Cardiac fibroblast (primary cell): ENCODE measurements around the gene NME3.

Experiments used
- DNase-seq, 2 donors: peaks; one replicate each; pipeline versions ENCODE4 v3.0.0 to v3.0.0-alpha.2; 2010; ENCODE audit warnings: low read depth in 2 of 2
- H3K4me3 ChIP-seq, 2 donors: replicated peaks in 1 of 2; 1 replicate in 1 of 2; 2 replicates in 1 of 2; pipeline ENCODE4 v1.5.1; 2011; ENCODE audit warnings: low read depth in 2 of 2, low read length in 2 of 2, mild to moderate bottlenecking in 2 of 2, moderate library complexity in 1 of 2
- CTCF ChIP-seq: IDR thresholded peaks from one replicate; pipeline ENCODE4 v1.5.1; 2011; ENCODE audit warnings: low read depth, mild to moderate bottlenecking, low read length, inconsistent platforms

Gene NME3

GRCh38 chr16:1771864-1772361 lies 570 bp upstream of the NME3 start:
- DNase-seq = no peak
- no peak for TF ChIP-seq CTCF
- peak overlapping the region; percentile 78 to 80 for H3K4me3 ChIP-seq

GRCh38 chr16:1770328-1771187 lies 785 bp downstream of the NME3 start:
- DNase-seq = peak; percentile 61 to 72
- peak overlapping the region; percentile 76 to 78 for H3K4me3 ChIP-seq
- TF ChIP-seq CTCF = no peak

GRCh38 chr16:1769402-1770300 lies 1.7 kb downstream of the NME3 start:
- H3K4me3 ChIP-seq = peak overlapping the region in 1 of 2 donors; percentile 78
- no peak for DNase-seq

GRCh38 chr16:1768767-1769401 lies 2.5 kb downstream of the NME3 start:
- no peak overlapping the region for H3K4me3 ChIP-seq
- no peak for TF ChIP-seq CTCF
- no peak for DNase-seq

More at GRCh38 chr16:1769402-1770300, 1.7 kb downstream of the NME3 start:
- TF ChIP-seq CTCF = no peak

GRCh38 chr16:1768061-1768766 lies 3.1 kb downstream of the NME3 start:
- no peak for DNase-seq
- H3K4me3 ChIP-seq = no peak overlapping the region
- TF ChIP-seq CTCF = no peak
